IMR-90 (cell line): ENCODE data around the gene OR2H1.

Experiments
- BHLHE40 ChIP-seq: fragments of 150-350 bp; IDR thresholded peaks from 2 replicates; pipeline ENCODE4 v1.6.1; 2016; ENCODE audit warnings: mild to moderate bottlenecking, low read depth, low read length
- CEBPB ChIP-seq: IDR thresholded peaks from 2 replicates; pipeline ENCODE4 v1.6.1; 2012; ENCODE audit warnings: low read depth, low read length, improper control_type of control experiment
- CHD1 ChIP-seq: IDR thresholded peaks from 2 replicates; pipeline ENCODE4 v1.6.1; 2012; ENCODE audit warnings: low read depth, low read length, improper control_type of control experiment
- CTCF ChIP-seq: conservative IDR thresholded peaks from 2 replicates; pipeline ENCODE4 v1.5.1; 2012; ENCODE audit warnings: mild to moderate bottlenecking, low read depth, low read length, improper control_type of control experiment
- FOS ChIP-seq: fragments of 150-350 bp; IDR thresholded peaks from 2 replicates; pipeline ENCODE4 v1.6.1; 2016; ENCODE audit warnings: low read depth, low read length
- MAFK ChIP-seq: IDR thresholded peaks from 2 replicates; pipeline ENCODE4 v1.6.1; 2012; ENCODE audit warnings: low read depth, low read length, improper control_type of control experiment
- POLR2A ChIP-seq: IDR thresholded peaks from 2 replicates; pipeline ENCODE4 v1.6.1; 2012; ENCODE audit warnings: mild to moderate bottlenecking, low read depth, low read length
- RCOR1 ChIP-seq: IDR thresholded peaks from 2 replicates; pipeline ENCODE4 v1.6.1; 2012; ENCODE audit warnings: mild to moderate bottlenecking, low read length, improper control_type of control experiment; ENCODE audit not compliant: insufficient replicate concordance
- TF ChIP-seq, protein P1 (sequence below): fragments of 150-350 bp; IDR thresholded peaks from 2 replicates; pipeline ENCODE4 v1.6.1; 2016; ENCODE audit warnings: low read depth, mild to moderate bottlenecking, low read length, moderate library complexity, borderline replicate concordance

GRCh38 chr6:29474996-29475395, 18.0 kb downstream of the OR2H1 start:
- TF ChIP-seq CTCF (no peak), POLR2A (no peak), CHD1 (no peak), RCOR1 (no peak), BHLHE40 (no peak), FOS (no peak), MAFK (no peak), CEBPB (no peak)
- TF ChIP-seq, protein P1, sequence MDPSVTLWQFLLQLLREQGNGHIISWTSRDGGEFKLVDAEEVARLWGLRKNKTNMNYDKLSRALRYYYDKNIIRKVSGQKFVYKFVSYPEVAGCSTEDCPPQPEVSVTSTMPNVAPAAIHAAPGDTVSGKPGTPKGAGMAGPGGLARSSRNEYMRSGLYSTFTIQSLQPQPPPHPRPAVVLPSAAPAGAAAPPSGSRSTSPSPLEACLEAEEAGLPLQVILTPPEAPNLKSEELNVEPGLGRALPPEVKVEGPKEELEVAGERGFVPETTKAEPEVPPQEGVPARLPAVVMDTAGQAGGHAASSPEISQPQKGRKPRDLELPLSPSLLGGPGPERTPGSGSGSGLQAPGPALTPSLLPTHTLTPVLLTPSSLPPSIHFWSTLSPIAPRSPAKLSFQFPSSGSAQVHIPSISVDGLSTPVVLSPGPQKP, result no peak
